ENCODE results near the gene RRP1.

RRP1 gene

GRCh38 chr21:43758111-43758641, 31.2 kb upstream of the RRP1 start:
- DNase-seq (ENCODE audit: low read depth in 4 of 4, low spot score in 1 of 4), result no peak

GRCh38 chr21:43758811-43759210, 30.6 kb upstream of the RRP1 start:
- no peak for DNase-seq (ENCODE audit: low read depth in 4 of 4, low spot score in 1 of 4)

GRCh38 chr21:43759651-43760050, 29.7 kb upstream of the RRP1 start:
- DNase-seq (ENCODE audit: low read depth in 4 of 4, low spot score in 1 of 4), result no peak

GRCh38 chr21:43760391-43760958, 28.9 kb upstream of the RRP1 start:
- no peak for DNase-seq (ENCODE audit: low read depth in 4 of 4, low spot score in 1 of 4)

- DNase-seq (ENCODE audit: low read depth in 4 of 4, low spot score in 1 of 4), result no peak
Observed at GRCh38 chr21:43761886-43762285, 27.5 kb upstream of the RRP1 start.

GRCh38 chr21:43762303-43763128, 26.9 kb upstream of the RRP1 start:
- no peak for DNase-seq (ENCODE audit: low read depth in 4 of 4, low spot score in 1 of 4)

- no peak for DNase-seq (ENCODE audit: low read depth in 4 of 4, low spot score in 1 of 4)
Observed at GRCh38 chr21:43763901-43764523, 25.4 kb upstream of the RRP1 start.

GRCh38 chr21:43764576-43765495, 24.5 kb upstream of the RRP1 start:
- no peak for DNase-seq (ENCODE audit: low read depth in 4 of 4, low spot score in 1 of 4)

- DNase-seq (ENCODE audit: low read depth in 4 of 4, low spot score in 1 of 4), result no peak
Observed at GRCh38 chr21:43766734-43767497, 22.5 kb upstream of the RRP1 start.

GRCh38 chr21:43767498-43767983, 21.8 kb upstream of the RRP1 start:
- no peak for DNase-seq (ENCODE audit: low read depth in 4 of 4, low spot score in 1 of 4)

- no peak for DNase-seq (ENCODE audit: low read depth in 4 of 4, low spot score in 1 of 4)
Observed at GRCh38 chr21:43767984-43768867, 21.2 kb upstream of the RRP1 start.

- no peak for DNase-seq (ENCODE audit: low read depth in 4 of 4, low spot score in 1 of 4)
Observed at GRCh38 chr21:43768868-43769167, 20.6 kb upstream of the RRP1 start.

GRCh38 chr21:43769325-43769958, 19.9 kb upstream of the RRP1 start:
- no peak for DNase-seq (ENCODE audit: low read depth in 4 of 4, low spot score in 1 of 4)

GRCh38 chr21:43770066-43770655, 19.2 kb upstream of the RRP1 start:
- no peak for DNase-seq (ENCODE audit: low read depth in 4 of 4, low spot score in 1 of 4)

GRCh38 chr21:43771199-43771675, 18.1 kb upstream of the RRP1 start:
- DNase-seq (ENCODE audit: low read depth in 4 of 4, low spot score in 1 of 4), result no peak

- DNase-seq (ENCODE audit: low read depth in 4 of 4, low spot score in 1 of 4), result no peak
Observed at GRCh38 chr21:43771698-43772424, 17.5 kb upstream of the RRP1 start.

- DNase-seq (ENCODE audit: low read depth in 4 of 4, low spot score in 1 of 4), result no peak
Observed at GRCh38 chr21:43772425-43772821, 17.0 kb upstream of the RRP1 start.

GRCh38 chr21:43774163-43774562, 15.2 kb upstream of the RRP1 start:
- DNase-seq (ENCODE audit: low read depth in 4 of 4, low spot score in 1 of 4), result no peak
